ENCODE results near the gene NTM.
A peak's percentile ranks its signal among the peaks of the same experiment; 100 is the strongest.

Gene NTM

GRCh38 chr11:131962818-131963217 is 592.4 kb downstream of the NTM start:
- Histone ChIP-seq H3K4me3 (ENCODE audit: insufficient read depth in 1 of 2, low read depth in 1 of 2, low read length in 2 of 2) (no peak overlapping the region), H3K4me1 (ENCODE audit: control insufficient read depth, insufficient read depth, low read depth, low read length) (peaks cover 10% of the 10 kb centered on the region), H3K36me3 (ENCODE audit: control insufficient read depth in 1 of 2, insufficient read depth in 2 of 2, low read depth in 1 of 2, low read length in 2 of 2) (peaks cover 9 to 39% of the 10 kb centered on the region in 2 experiments), H3K4me2 (ENCODE audit: low read length, poor library complexity, severe bottlenecking) (no peak overlapping the region), H2BK12ac (ENCODE audit: low read length in 2 of 2) (no peak overlapping the region), H3K9ac (ENCODE audit: low read length) (no peak overlapping the region), H2AK5ac (ENCODE audit: low read length, severe bottlenecking) (peak overlapping the region; percentile 57), H3K79me1 (replicated peaks; ENCODE audit: low read length, poor library complexity, severe bottlenecking) (peaks cover 49% of the 10 kb centered on the region), H3K9me3 (ENCODE audit: control insufficient read depth, low read length) (no peaks in the 10 kb centered on the region), H2BK5ac (ENCODE audit: low read depth, low read length, poor library complexity, severe bottlenecking) (no peak overlapping the region), H4K91ac (ENCODE audit: low read length) (no peak overlapping the region), H3K27ac (ENCODE audit: low read length, poor library complexity, severe bottlenecking) (no peak overlapping the region), H3K14ac (ENCODE audit: low read length in 2 of 2) (no peak overlapping the region), H2AFZ (ENCODE audit: low read depth, low read length) (no peak overlapping the region), H3K27me3 (ENCODE audit: control insufficient read depth in 1 of 2, insufficient read depth in 1 of 2, low read length in 2 of 2) (no peaks in the 10 kb centered on the region), H3K4ac (ENCODE audit: low read depth in 1 of 2, low read length in 2 of 2) (no peak overlapping the region), H2BK120ac (ENCODE audit: low read depth, low read length) (no peak overlapping the region), H3K18ac (ENCODE audit: low read depth in 1 of 2, low read length in 2 of 2) (no peak overlapping the region), H2BK15ac (ENCODE audit: low read depth, poor library complexity, severe bottlenecking) (peak overlapping the region; percentile 37), H4K8ac (ENCODE audit: low read length) (no peak overlapping the region), H3K23ac (ENCODE audit: low read length in 2 of 2) (peak overlapping the region in 1 of 2 experiments; percentile 70)
- 96% methylated on average over 7 of the region's 7 CpGs for WGBS
- DNase-seq = no peak

GRCh38 chr11:131964698-131965483 is 594.5 kb downstream of the NTM start:
- no peaks in the 10 kb centered on the region for H3K27me3 ChIP-seq (ENCODE audit: control insufficient read depth in 1 of 2, insufficient read depth in 1 of 2, low read length in 2 of 2)
- H3K27ac ChIP-seq (ENCODE audit: low read length, poor library complexity, severe bottlenecking) = no peak overlapping the region
- peaks cover 8 to 36% of the 10 kb centered on the region in 2 experiments for H3K36me3 ChIP-seq (ENCODE audit: control insufficient read depth in 1 of 2, insufficient read depth in 2 of 2, low read depth in 1 of 2, low read length in 2 of 2)
- H3K4me2 ChIP-seq (ENCODE audit: low read length, poor library complexity, severe bottlenecking) = no peak overlapping the region
- no peak overlapping the region for H3K4ac ChIP-seq (ENCODE audit: low read depth in 1 of 2, low read length in 2 of 2)
- no peak overlapping the region for H2BK12ac ChIP-seq (ENCODE audit: low read length in 2 of 2)
- H4K8ac ChIP-seq (ENCODE audit: low read length) = no peak overlapping the region
- WGBS = 79% methylated on average over 8 of the region's 9 CpGs
- H2BK15ac ChIP-seq (ENCODE audit: low read depth, poor library complexity, severe bottlenecking) = no peak overlapping the region
- H3K9ac ChIP-seq (ENCODE audit: low read length) = no peak overlapping the region
- H4K91ac ChIP-seq (ENCODE audit: low read length) = no peak overlapping the region
- no peak overlapping the region for H3K4me3 ChIP-seq (ENCODE audit: insufficient read depth in 1 of 2, low read depth in 1 of 2, low read length in 2 of 2)
- no peak overlapping the region for H2AFZ ChIP-seq (ENCODE audit: low read depth, low read length)
- no peak overlapping the region for H2BK5ac ChIP-seq (ENCODE audit: low read depth, low read length, poor library complexity, severe bottlenecking)
- H3K23ac ChIP-seq (ENCODE audit: low read length in 2 of 2) = no peak overlapping the region
- no peak for DNase-seq
- peak overlapping the region; percentile 78 for H2AK5ac ChIP-seq (ENCODE audit: low read length, severe bottlenecking)
- H2BK120ac ChIP-seq (ENCODE audit: low read depth, low read length) = no peak overlapping the region
- no peaks in the 10 kb centered on the region for H3K9me3 ChIP-seq (ENCODE audit: control insufficient read depth, low read length)
- H3K18ac ChIP-seq (ENCODE audit: low read depth in 1 of 2, low read length in 2 of 2) = no peak overlapping the region
- peaks cover 46% of the 10 kb centered on the region for H3K79me1 ChIP-seq (replicated peaks; ENCODE audit: low read length, poor library complexity, severe bottlenecking)
- H3K4me1 ChIP-seq (ENCODE audit: control insufficient read depth, insufficient read depth, low read depth, low read length) = peaks cover 9% of the 10 kb centered on the region
- no peak overlapping the region for H3K14ac ChIP-seq (ENCODE audit: low read length in 2 of 2)

GRCh38 chr11:131965504-131965903 is 595.1 kb downstream of the NTM start:
- Histone ChIP-seq H4K8ac (ENCODE audit: low read length) (no peak overlapping the region), H3K4me2 (ENCODE audit: low read length, poor library complexity, severe bottlenecking) (no peak overlapping the region), H2BK15ac (ENCODE audit: low read depth, poor library complexity, severe bottlenecking) (no peak overlapping the region), H2AFZ (ENCODE audit: low read depth, low read length) (no peak overlapping the region), H2BK120ac (ENCODE audit: low read depth, low read length) (no peak overlapping the region), H4K91ac (ENCODE audit: low read length) (no peak overlapping the region), H3K4me1 (ENCODE audit: control insufficient read depth, insufficient read depth, low read depth, low read length) (peaks cover 9% of the 10 kb centered on the region), H3K27ac (ENCODE audit: low read length, poor library complexity, severe bottlenecking) (no peak overlapping the region), H3K4me3 (ENCODE audit: insufficient read depth in 1 of 2, low read depth in 1 of 2, low read length in 2 of 2) (no peak overlapping the region), H3K18ac (ENCODE audit: low read depth in 1 of 2, low read length in 2 of 2) (no peak overlapping the region), H2BK5ac (ENCODE audit: low read depth, low read length, poor library complexity, severe bottlenecking) (no peak overlapping the region), H3K9me3 (ENCODE audit: control insufficient read depth, low read length) (no peaks in the 10 kb centered on the region), H3K27me3 (ENCODE audit: control insufficient read depth in 1 of 2, insufficient read depth in 1 of 2, low read length in 2 of 2) (no peaks in the 10 kb centered on the region), H3K14ac (ENCODE audit: low read length in 2 of 2) (no peak overlapping the region), H3K36me3 (ENCODE audit: control insufficient read depth in 1 of 2, insufficient read depth in 2 of 2, low read depth in 1 of 2, low read length in 2 of 2) (peaks cover 2 to 34% of the 10 kb centered on the region in 2 experiments), H3K23ac (ENCODE audit: low read length in 2 of 2) (no peak overlapping the region), H2BK12ac (ENCODE audit: low read length in 2 of 2) (no peak overlapping the region), H2AK5ac (ENCODE audit: low read length, severe bottlenecking) (no peak overlapping the region), H3K4ac (ENCODE audit: low read depth in 1 of 2, low read length in 2 of 2) (no peak overlapping the region), H3K79me1 (replicated peaks; ENCODE audit: low read length, poor library complexity, severe bottlenecking) (peaks cover 43% of the 10 kb centered on the region), H3K9ac (ENCODE audit: low read length) (no peak overlapping the region)
- no peak for DNase-seq
- WGBS = 83% methylated on average over 3 of the region's 3 CpGs

GRCh38 chr11:131966667-131967066 is 596.3 kb downstream of the NTM start:
- no peak overlapping the region for H2BK5ac ChIP-seq (ENCODE audit: low read depth, low read length, poor library complexity, severe bottlenecking)
- H3K27me3 ChIP-seq (ENCODE audit: control insufficient read depth in 1 of 2, insufficient read depth in 1 of 2, low read length in 2 of 2) = no peaks in the 10 kb centered on the region
- H2BK120ac ChIP-seq (ENCODE audit: low read depth, low read length) = no peak overlapping the region
- H3K4ac ChIP-seq (ENCODE audit: low read depth in 1 of 2, low read length in 2 of 2) = no peak overlapping the region
- H3K79me1 ChIP-seq (replicated peaks; ENCODE audit: low read length, poor library complexity, severe bottlenecking) = peaks cover 34% of the 10 kb centered on the region
- no peak overlapping the region for H3K4me3 ChIP-seq (ENCODE audit: insufficient read depth in 1 of 2, low read depth in 1 of 2, low read length in 2 of 2)
- peaks cover 9% of the 10 kb centered on the region for H3K4me1 ChIP-seq (ENCODE audit: control insufficient read depth, insufficient read depth, low read depth, low read length)
- no peak overlapping the region for H3K27ac ChIP-seq (ENCODE audit: low read length, poor library complexity, severe bottlenecking)
- H2AK5ac ChIP-seq (ENCODE audit: low read length, severe bottlenecking) = no peak overlapping the region
- no peak overlapping the region for H2AFZ ChIP-seq (ENCODE audit: low read depth, low read length)
- no peak overlapping the region for H3K14ac ChIP-seq (ENCODE audit: low read length in 2 of 2)
- H3K9me3 ChIP-seq (ENCODE audit: control insufficient read depth, low read length) = no peaks in the 10 kb centered on the region
- H2BK15ac ChIP-seq (ENCODE audit: low read depth, poor library complexity, severe bottlenecking) = no peak overlapping the region
- H4K8ac ChIP-seq (ENCODE audit: low read length) = no peak overlapping the region
- DNase-seq = no peak
- no peak overlapping the region for H2BK12ac ChIP-seq (ENCODE audit: low read length in 2 of 2)
- H3K4me2 ChIP-seq (ENCODE audit: low read length, poor library complexity, severe bottlenecking) = no peak overlapping the region
- peaks cover 0 to 24% of the 10 kb centered on the region in 2 experiments for H3K36me3 ChIP-seq (ENCODE audit: control insufficient read depth in 1 of 2, insufficient read depth in 2 of 2, low read depth in 1 of 2, low read length in 2 of 2)
- H3K9ac ChIP-seq (ENCODE audit: low read length) = no peak overlapping the region
- H3K23ac ChIP-seq (ENCODE audit: low read length in 2 of 2) = no peak overlapping the region
- 97% methylated on average over 2 of the region's 2 CpGs for WGBS
- no peak overlapping the region for H4K91ac ChIP-seq (ENCODE audit: low read length)
- H3K18ac ChIP-seq (ENCODE audit: low read depth in 1 of 2, low read length in 2 of 2) = no peak overlapping the region

Measured in mesenchymal stem cell (in vitro differentiated cells and primary cell).